Upper lobe of left lung (tissue), 4 donors: ENCODE results near the gene PRSS3.
"Not testable (repeated sequence)": the region's sequence is repeated elsewhere in the genome, so short reads cannot be mapped to it uniquely, and the experiment has no call there.

ENCODE experiments used
- POLR2A ChIP-seq, 4 donors: fragments of 450-650 bp; IDR thresholded peaks; one replicate each; pipeline ENCODE4 v1.5.1; 2016 to 2017; ENCODE audit warnings: antibody characterized with exemption in 4 of 4, mild to moderate bottlenecking in 2 of 4
- POLR2AphosphoS5 ChIP-seq, 2 donors: sonication (generic); formaldehyde crosslinking; IDR thresholded peaks; one replicate each; pipeline ENCODE4 v1.5.1; 2017; ENCODE audit warnings: antibody characterized with exemption in 2 of 2
- TF ChIP-seq, protein P1 (sequence below), 6 experiments: fragments of 450-650 bp in 4 of 6; fragments of 200-600 bp in 2 of 6; sonication (generic) in 2 of 6; IDR thresholded peaks; one replicate each; pipeline ENCODE4 v1.5.1; 2016 to 2019; ENCODE audit warnings: antibody characterized with exemption in 6 of 6

DNA sequence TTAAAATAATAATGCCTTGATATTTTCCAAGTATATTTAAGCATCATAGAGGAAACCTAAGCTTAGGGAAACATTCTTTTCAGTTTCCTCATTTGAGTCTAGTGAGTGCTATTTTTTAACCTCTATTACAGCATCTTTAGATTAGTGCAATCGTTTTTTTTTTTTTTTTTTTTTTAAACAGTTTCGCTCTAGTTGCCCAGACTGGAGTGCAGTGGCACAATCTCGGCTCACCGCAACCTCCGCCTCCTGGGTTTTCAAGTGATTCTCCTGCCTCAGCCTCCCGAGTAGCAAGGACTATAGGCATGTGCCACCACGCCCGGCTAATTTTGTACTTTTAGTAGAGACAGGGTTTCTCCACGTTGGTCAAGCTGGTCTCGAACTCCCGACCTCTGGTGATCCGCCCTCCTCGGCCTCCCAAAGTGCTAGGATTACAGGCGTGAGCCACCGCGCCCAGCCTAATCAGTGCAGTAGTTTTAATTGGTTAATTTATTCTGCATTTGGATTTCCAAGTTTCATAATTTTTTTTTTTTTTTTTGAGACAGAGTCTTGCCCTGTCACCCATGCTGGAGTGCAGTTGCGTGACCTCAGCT lies 34.4 kb downstream of the PRSS3 start:
- TF ChIP-seq, protein P1, sequence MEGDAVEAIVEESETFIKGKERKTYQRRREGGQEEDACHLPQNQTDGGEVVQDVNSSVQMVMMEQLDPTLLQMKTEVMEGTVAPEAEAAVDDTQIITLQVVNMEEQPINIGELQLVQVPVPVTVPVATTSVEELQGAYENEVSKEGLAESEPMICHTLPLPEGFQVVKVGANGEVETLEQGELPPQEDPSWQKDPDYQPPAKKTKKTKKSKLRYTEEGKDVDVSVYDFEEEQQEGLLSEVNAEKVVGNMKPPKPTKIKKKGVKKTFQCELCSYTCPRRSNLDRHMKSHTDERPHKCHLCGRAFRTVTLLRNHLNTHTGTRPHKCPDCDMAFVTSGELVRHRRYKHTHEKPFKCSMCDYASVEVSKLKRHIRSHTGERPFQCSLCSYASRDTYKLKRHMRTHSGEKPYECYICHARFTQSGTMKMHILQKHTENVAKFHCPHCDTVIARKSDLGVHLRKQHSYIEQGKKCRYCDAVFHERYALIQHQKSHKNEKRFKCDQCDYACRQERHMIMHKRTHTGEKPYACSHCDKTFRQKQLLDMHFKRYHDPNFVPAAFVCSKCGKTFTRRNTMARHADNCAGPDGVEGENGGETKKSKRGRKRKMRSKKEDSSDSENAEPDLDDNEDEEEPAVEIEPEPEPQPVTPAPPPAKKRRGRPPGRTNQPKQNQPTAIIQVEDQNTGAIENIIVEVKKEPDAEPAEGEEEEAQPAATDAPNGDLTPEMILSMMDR (IDR thresholded peaks at IDR 0.05): not testable (repeated sequence)
- TF ChIP-seq POLR2A, POLR2AphosphoS5 (IDR thresholded peaks at IDR 0.05): not testable (repeated sequence)
